Tibial nerve (tissue), 4 donors: Measurements from ENCODE around the gene NDRG4. TPM values are rescaled to one million over a fixed set of nuclear protein-coding genes. Genes with fewer than 3 reads are reported as not detected.

Source experiments
- DNase-seq, 2 donors: peaks; one replicate each; pipeline ENCODE4 v3.0.0-alpha.2; 2019; ENCODE audit warnings: low spot score in 2 of 2
- H3K27ac ChIP-seq, 4 donors: fragments of 200-600 bp; sonication (generic) in 3 of 4; one replicate each; pipeline ENCODE4 v1.5.1; 2017 to 2019; ENCODE audit warnings: mild to moderate bottlenecking in 1 of 4
- H3K27me3 ChIP-seq, 2 donors: fragments of 200-600 bp; sonication (generic) in 1 of 2; one replicate each; pipeline versions ENCODE4 v1.5.1 to v1.6.0; 2017 to 2019
- H3K36me3 ChIP-seq, 3 donors: fragments of 200-600 bp; sonication (generic); one replicate each; pipeline ENCODE4 v1.5.1; 2018 to 2019
- H3K4me1 ChIP-seq, 4 donors: fragments of 200-600 bp; sonication (generic) in 3 of 4; one replicate each; pipeline ENCODE4 v1.5.1; 2017 to 2019
- H3K4me3 ChIP-seq, 4 donors: fragments of 200-600 bp; sonication (generic) in 3 of 4; one replicate each; pipeline ENCODE4 v1.5.1; 2017 to 2019; ENCODE audit warnings: mild to moderate bottlenecking in 1 of 4, moderate library complexity in 1 of 4
- H3K9me3 ChIP-seq, 4 donors: fragments of 200-600 bp; sonication (generic) in 3 of 4; one replicate each; pipeline ENCODE4 v1.5.1; 2017 to 2019
- EP300 ChIP-seq, 2 donors: sonication (generic); formaldehyde crosslinking; IDR thresholded peaks; one replicate each; pipeline ENCODE4 v1.6.1; 2017; ENCODE audit warnings: antibody characterized with exemption in 2 of 2, mild to moderate bottlenecking in 1 of 2
- POLR2A ChIP-seq, 2 donors: fragments of 450-650 bp; IDR thresholded peaks; one replicate each; pipeline ENCODE4 v1.6.1; 2017; ENCODE audit warnings: antibody characterized with exemption in 2 of 2, mild to moderate bottlenecking in 2 of 2, moderate library complexity in 2 of 2
- WGBS, 2 donors: methylation state at CpG; one replicate each; pipeline ENCODE4 v1.1.5; 2018; 5-methylcytosine and 5-hydroxymethylcytosine counted together
- total RNA-seq, 4 donors: library from RNA; depleted of rRNA; stranded (reverse); fragments of >200 nt; gene quantifications; one replicate each; pipeline ENCODE4 v1.1.0, GENCODE V29; 2016
- TF ChIP-seq, protein P1 (sequence below), 5 experiments: fragments of 200-600 bp in 3 of 5; fragments of 450-650 bp in 2 of 5; sonication (generic) in 3 of 5; IDR thresholded peaks; one replicate each; pipeline ENCODE4 v1.5.1; 2016 to 2019; ENCODE audit warnings: antibody characterized with exemption in 5 of 5, mild to moderate bottlenecking in 3 of 5, moderate library complexity in 2 of 5

The NDRG4 gene
- total RNA-seq, 4 donors from 2014 or later: 3.9 to 12.6 (median 5.9) TPM

DNA sequence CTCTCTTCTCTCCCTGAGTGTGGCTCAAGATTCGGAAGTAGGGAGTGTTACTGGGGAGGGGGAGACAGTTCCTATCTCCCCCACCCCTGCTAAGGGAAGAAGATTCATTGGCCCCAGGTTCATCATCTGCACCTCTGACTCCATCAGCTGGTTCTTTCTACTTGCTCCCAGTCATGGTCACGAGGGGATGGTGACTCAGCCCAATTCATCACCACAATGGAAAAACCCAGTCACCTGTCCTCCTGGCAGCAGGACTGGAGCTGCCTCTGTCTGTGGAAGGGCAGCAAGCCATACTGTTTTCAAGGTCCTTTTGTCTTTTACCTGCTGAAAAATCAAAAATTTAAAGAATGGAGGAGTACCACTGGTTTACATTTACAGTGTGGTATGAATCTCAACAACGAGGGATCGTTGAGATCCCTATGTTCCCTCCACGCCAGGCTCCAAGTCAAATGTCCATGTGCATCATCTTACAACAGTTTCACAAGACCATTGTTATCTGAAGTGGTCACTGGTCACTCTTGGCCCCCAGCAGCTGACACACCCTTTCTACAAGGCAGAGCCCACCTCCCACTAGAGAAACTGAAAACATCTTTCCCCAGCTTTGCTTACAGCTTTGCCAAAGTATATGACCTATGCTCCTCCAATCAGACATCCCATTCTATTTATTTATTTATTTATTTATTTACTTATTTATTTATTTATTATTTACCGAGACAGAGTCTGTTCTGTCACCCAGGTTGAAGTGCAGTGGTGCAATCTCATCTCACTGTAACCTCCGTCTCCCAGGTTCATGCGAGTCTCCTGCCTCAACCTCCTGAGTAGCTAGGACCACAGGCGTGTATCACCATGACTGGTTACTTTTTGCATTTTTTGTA is 40.4 kb upstream of the NDRG4 start:
- 80 to 90% methylated on average over 9 of the region's 9 CpGs for WGBS, 2 donors
- no peak for TF ChIP-seq POLR2A (IDR thresholded peaks at IDR 0.05)
- TF ChIP-seq, protein P1, sequence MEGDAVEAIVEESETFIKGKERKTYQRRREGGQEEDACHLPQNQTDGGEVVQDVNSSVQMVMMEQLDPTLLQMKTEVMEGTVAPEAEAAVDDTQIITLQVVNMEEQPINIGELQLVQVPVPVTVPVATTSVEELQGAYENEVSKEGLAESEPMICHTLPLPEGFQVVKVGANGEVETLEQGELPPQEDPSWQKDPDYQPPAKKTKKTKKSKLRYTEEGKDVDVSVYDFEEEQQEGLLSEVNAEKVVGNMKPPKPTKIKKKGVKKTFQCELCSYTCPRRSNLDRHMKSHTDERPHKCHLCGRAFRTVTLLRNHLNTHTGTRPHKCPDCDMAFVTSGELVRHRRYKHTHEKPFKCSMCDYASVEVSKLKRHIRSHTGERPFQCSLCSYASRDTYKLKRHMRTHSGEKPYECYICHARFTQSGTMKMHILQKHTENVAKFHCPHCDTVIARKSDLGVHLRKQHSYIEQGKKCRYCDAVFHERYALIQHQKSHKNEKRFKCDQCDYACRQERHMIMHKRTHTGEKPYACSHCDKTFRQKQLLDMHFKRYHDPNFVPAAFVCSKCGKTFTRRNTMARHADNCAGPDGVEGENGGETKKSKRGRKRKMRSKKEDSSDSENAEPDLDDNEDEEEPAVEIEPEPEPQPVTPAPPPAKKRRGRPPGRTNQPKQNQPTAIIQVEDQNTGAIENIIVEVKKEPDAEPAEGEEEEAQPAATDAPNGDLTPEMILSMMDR (IDR thresholded peaks at IDR 0.05): no peak
- no peak for TF ChIP-seq EP300 (IDR thresholded peaks at IDR 0.05)
- H3K9me3 ChIP-seq: no peaks in the 10 kb centered on the region
- no peaks in the 10 kb centered on the region for H3K36me3 ChIP-seq
- peaks cover 0 to 17% (median 6%) of the 10 kb centered on the region in 4 donors for H3K4me1 ChIP-seq
- H3K27ac ChIP-seq: no peak overlapping the region
- DNase-seq: no peak
- peaks cover 0 to 32% of the 10 kb centered on the region in 2 donors for H3K27me3 ChIP-seq
- no peak overlapping the region for H3K4me3 ChIP-seq

DNA sequence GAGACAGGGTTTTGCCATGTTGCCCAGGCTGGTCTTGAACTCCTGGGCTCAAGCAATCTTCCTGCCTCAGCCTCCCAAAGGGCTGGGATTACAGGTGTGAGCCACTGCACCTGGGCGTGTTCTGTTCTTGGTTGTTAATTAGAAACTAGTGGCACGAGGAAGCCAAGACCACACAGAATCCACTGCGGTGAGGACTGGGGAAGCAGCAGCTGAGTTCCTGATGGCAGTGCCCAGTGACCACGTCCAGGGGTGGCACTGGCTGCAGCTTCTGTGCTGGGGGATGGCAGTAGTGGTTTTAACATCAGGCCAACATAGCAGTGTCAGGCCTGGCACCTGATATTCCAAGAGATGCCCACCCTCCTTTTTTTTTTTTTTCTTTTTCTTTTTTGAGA is 39.7 kb upstream of the NDRG4 start:
- Histone ChIP-seq H3K9me3 (no peaks in the 10 kb centered on the region), H3K27me3 (peaks cover 0 to 39% of the 10 kb centered on the region in 2 donors), H3K4me3 (no peak overlapping the region), H3K4me1 (peaks cover 0 to 23% (median 7%) of the 10 kb centered on the region in 4 donors), H3K27ac (no peak overlapping the region), H3K36me3 (no peaks in the 10 kb centered on the region)
- TF ChIP-seq POLR2A (IDR thresholded peaks at IDR 0.05) (no peak), EP300 (IDR thresholded peaks at IDR 0.05) (no peak)
- TF ChIP-seq, protein P1 (IDR thresholded peaks at IDR 0.05): no peak
- 76 to 81% methylated on average over 4 of the region's 4 CpGs for WGBS, 2 donors
- DNase-seq: no peak

DNA sequence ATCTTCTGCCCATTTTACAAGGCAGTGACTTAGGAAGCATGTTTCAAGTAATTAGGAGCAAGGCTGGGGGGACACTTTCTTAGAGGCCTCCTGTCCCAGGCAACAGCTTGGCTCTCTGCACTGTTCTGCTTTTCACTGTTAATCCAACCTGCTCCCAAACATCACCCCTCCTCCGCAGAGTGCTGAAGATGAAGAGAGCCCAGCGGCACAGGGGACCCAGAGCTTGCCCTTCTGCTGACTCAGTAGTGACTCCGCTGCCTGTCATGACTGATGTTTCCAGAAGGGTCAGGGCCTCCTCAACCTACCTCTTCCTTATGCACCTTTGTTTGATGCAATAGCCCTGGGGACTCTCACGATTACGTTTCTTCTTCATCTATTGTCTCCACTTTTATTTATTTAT is 38.9 kb upstream of the NDRG4 start:
- Histone ChIP-seq H3K9me3 (no peaks in the 10 kb centered on the region), H3K4me1 (peaks cover 0 to 23% (median 7%) of the 10 kb centered on the region in 4 donors), H3K36me3 (no peaks in the 10 kb centered on the region), H3K27me3 (peaks cover 0 to 47% of the 10 kb centered on the region in 2 donors), H3K4me3 (no peak overlapping the region), H3K27ac (no peak overlapping the region)
- WGBS, 2 donors: 77 to 83% methylated on average over 5 of the region's 5 CpGs
- DNase-seq: no peak
- TF ChIP-seq POLR2A (IDR thresholded peaks at IDR 0.05) (no peak), EP300 (IDR thresholded peaks at IDR 0.05) (no peak)
- TF ChIP-seq, protein P1 (IDR thresholded peaks at IDR 0.05): no peak

DNA sequence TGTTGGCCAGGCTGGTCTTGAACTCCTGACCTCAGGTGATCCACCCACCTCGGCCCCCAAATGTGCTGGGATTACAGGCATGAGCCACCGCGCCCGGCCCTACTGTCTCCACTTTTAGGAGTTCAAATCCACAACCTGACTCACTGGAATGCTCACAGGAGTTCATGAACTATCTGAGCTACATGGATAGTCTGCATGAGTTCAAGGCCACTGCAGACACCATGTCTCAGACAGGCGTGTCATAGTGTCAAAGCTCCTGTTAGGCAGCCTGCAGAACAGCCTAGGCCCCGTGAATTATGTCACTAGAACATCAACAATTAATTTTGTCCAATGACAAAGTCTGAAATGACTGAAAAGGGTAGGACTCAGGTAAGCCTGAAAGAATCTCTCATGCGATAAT is 38.3 kb upstream of the NDRG4 start:
- H3K4me1 ChIP-seq: peaks cover 0 to 23% (median 7%) of the 10 kb centered on the region in 4 donors
- no peak overlapping the region for H3K27ac ChIP-seq
- DNase-seq: no peak
- no peaks in the 10 kb centered on the region for H3K36me3 ChIP-seq
- WGBS, 2 donors: 93 to 98% methylated on average over 7 of the region's 7 CpGs
- TF ChIP-seq EP300 (IDR thresholded peaks at IDR 0.05): no peak
- H3K27me3 ChIP-seq: peaks cover 0 to 53% of the 10 kb centered on the region in 2 donors
- no peaks in the 10 kb centered on the region for H3K9me3 ChIP-seq
- H3K4me3 ChIP-seq: no peak overlapping the region

DNA sequence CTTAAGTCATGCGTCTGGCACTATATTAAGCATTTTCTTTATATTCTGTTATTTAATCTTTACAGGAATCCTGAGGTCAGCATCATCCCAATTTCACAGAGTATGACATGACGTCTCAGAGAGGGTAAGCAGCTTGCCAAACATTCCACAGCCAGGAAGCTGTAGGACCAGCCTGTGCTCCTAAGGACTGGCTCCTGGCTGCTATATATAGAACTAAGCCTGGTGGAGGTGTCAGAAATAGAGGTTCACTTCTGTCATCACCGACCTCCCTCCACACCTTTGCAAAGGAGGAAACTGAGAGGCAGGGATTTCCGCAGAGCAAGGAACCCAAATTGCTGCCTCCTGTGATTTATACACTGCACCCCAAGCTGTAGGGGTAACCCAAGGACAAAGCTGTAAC is 37.9 kb upstream of the NDRG4 start:
- Histone ChIP-seq H3K27me3 (peaks cover 0 to 57% of the 10 kb centered on the region in 2 donors), H3K4me3 (no peak overlapping the region), H3K4me1 (peaks cover 0 to 23% (median 7%) of the 10 kb centered on the region in 4 donors), H3K36me3 (no peaks in the 10 kb centered on the region), H3K27ac (no peak overlapping the region), H3K9me3 (no peaks in the 10 kb centered on the region)
- 86% methylated on average over 4 of the region's 4 CpGs for WGBS, 2 donors
- no peak for TF ChIP-seq POLR2A (IDR thresholded peaks at IDR 0.05)
- TF ChIP-seq, protein P1 (IDR thresholded peaks at IDR 0.05): no peak
- no peak for TF ChIP-seq EP300 (IDR thresholded peaks at IDR 0.05)
- DNase-seq: no peak
